Measurements from ENCODE around the gene TSACC.

TSACC gene

GRCh38 chr1:156394082-156394481 is 55.8 kb downstream of the TSACC start:
- ATAC-seq: no peak
- TF ChIP-seq PPARA (CRISPR knock-in tag; IDR thresholded peaks at IDR 0.05; ENCODE audit: borderline replicate concordance): no peak

- ATAC-seq: no peak
- TF ChIP-seq GLIS3 (CRISPR knock-in tag; IDR thresholded peaks at IDR 0.05): no peak
- TF ChIP-seq, protein P1, sequence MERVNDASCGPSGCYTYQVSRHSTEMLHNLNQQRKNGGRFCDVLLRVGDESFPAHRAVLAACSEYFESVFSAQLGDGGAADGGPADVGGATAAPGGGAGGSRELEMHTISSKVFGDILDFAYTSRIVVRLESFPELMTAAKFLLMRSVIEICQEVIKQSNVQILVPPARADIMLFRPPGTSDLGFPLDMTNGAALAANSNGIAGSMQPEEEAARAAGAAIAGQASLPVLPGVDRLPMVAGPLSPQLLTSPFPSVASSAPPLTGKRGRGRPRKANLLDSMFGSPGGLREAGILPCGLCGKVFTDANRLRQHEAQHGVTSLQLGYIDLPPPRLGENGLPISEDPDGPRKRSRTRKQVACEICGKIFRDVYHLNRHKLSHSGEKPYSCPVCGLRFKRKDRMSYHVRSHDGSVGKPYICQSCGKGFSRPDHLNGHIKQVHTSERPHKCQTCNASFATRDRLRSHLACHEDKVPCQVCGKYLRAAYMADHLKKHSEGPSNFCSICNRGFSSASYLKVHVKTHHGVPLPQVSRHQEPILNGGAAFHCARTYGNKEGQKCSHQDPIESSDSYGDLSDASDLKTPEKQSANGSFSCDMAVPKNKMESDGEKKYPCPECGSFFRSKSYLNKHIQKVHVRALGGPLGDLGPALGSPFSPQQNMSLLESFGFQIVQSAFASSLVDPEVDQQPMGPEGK (CRISPR knock-in tag; IDR thresholded peaks at IDR 0.05; ENCODE audit: borderline replicate concordance): no peak
Measured at GRCh38 chr1:156394835-156395461, 56.6 kb downstream of the TSACC start.
